IMR-90 (cell line): ENCODE data around the gene MAGI1. TPM values are rescaled to one million over a fixed set of nuclear protein-coding genes. Genes with fewer than 3 reads are reported as not detected.
A peak's percentile ranks its signal among the peaks of the same experiment; 100 is the strongest.

Experiments
- ATAC-seq: fragments of 200-7000 bp; cut with Tn5 transposase; 2 replicates; pipeline ENCODE4 v1.9.1; 2020; ENCODE audit warnings: low read depth, mild to moderate bottlenecking, moderate library complexity
- Bru-seq: library from RNA; stranded (reverse); fragments of 400-500 nt; gene quantifications from one replicate; lab custom pipeline; 2021; lab: Mats Ljungman, UMichigan
- BruChase-seq, 2 experiments: library from RNA; stranded (reverse); fragments of 400-500 nt; gene quantifications; one replicate each; lab custom pipeline; 2021; lab: Mats Ljungman, UMichigan
- BruUV-seq: library from RNA; stranded (reverse); fragments of 400-500 nt; replicated peaks from 2 replicates; lab custom pipeline; 2021; lab: Mats Ljungman, UMichigan
- CTCF ChIA-PET: fragments of 300-600 bp; formaldehyde crosslinking; extraction: SDS; loops from one replicate; lab custom pipeline; 2021; ENCODE audit warnings: antibody characterized with exemption; lab: Yijun Ruan, JAX
- POLR2A ChIA-PET: fragments of 300-600 bp; sonication (Branson Sonifier 250); formaldehyde crosslinking; loops from one replicate; lab custom pipeline; 2022; ENCODE audit warnings: antibody characterized with exemption; ENCODE audit not compliant: unreplicated experiment; lab: Charles Lee
- DNase-seq: peaks from one replicate; pipeline ENCODE4 v3.0.0; 2013
- H2AFZ ChIP-seq: replicated peaks from 2 replicates; pipeline ENCODE3; 2013; ENCODE audit warnings: low read length, mild to moderate bottlenecking; ENCODE audit not compliant: poor library complexity
- H2AK5ac ChIP-seq: 2 replicates; pipeline ENCODE4 v1.6.1; 2013; ENCODE audit warnings: low read depth, low read length, inconsistent platforms
- H2AK9ac ChIP-seq: replicated peaks from 2 replicates; pipeline ENCODE3; 2013; ENCODE audit warnings: mild to moderate bottlenecking, low read depth, low read length, moderate library complexity; ENCODE audit not compliant: poor library complexity
- H2BK120ac ChIP-seq: 2 replicates; pipeline ENCODE4 v1.6.1; 2013; ENCODE audit warnings: low read depth, low read length, inconsistent platforms
- H2BK15ac ChIP-seq: 3 replicates; pipeline ENCODE4 v1.6.1; 2013; ENCODE audit warnings: low read depth, low read length, inconsistent platforms
- H2BK20ac ChIP-seq: 2 replicates; pipeline ENCODE4 v1.6.1; 2013; ENCODE audit warnings: low read depth, mild to moderate bottlenecking, inconsistent platforms, low read length, moderate library complexity
- H2BK5ac ChIP-seq: 2 replicates; pipeline ENCODE4 v1.6.1; 2013; ENCODE audit warnings: mild to moderate bottlenecking, low read depth, low read length, inconsistent platforms; ENCODE audit not compliant: poor library complexity, severe bottlenecking
- H3K14ac ChIP-seq: replicated peaks from 2 replicates; pipeline ENCODE4 v1.6.1; 2013; ENCODE audit warnings: low read depth, low read length, inconsistent platforms
- H3K18ac ChIP-seq: 2 replicates; pipeline ENCODE4 v1.6.1; 2013; ENCODE audit warnings: low read depth, low read length, control low read depth
- H3K23ac ChIP-seq: 2 replicates; pipeline ENCODE4 v1.6.1; 2013; ENCODE audit warnings: low read depth, low read length, inconsistent platforms
- H3K27ac ChIP-seq: 2 replicates; pipeline ENCODE4 v1.5.1; 2013; ENCODE audit warnings: mild to moderate bottlenecking, control low read depth, low read length; ENCODE audit not compliant: insufficient read depth
- H3K27me3 ChIP-seq: 2 replicates; pipeline ENCODE4 v1.6.1; 2013; ENCODE audit warnings: low read length; ENCODE audit not compliant: control insufficient read depth, insufficient read depth
- H3K36me3 ChIP-seq: 2 replicates; pipeline ENCODE4 v1.6.1; 2013; ENCODE audit warnings: low read length, mixed read lengths; ENCODE audit not compliant: control insufficient read depth, insufficient read depth
- H3K4ac ChIP-seq: 2 replicates; pipeline ENCODE4 v1.6.1; 2013; ENCODE audit warnings: low read depth, low read length, inconsistent platforms
- H3K4me1 ChIP-seq: 2 replicates; pipeline ENCODE4 v1.6.1; 2013; ENCODE audit warnings: low read length, mixed read lengths; ENCODE audit not compliant: control insufficient read depth, insufficient read depth
- H3K4me2 ChIP-seq: 2 replicates; pipeline ENCODE4 v1.6.1; 2013; ENCODE audit warnings: low read depth, mild to moderate bottlenecking, control low read depth, low read length, moderate library complexity
- H3K4me3 ChIP-seq: 2 replicates; pipeline ENCODE4 v1.5.1; 2013; ENCODE audit warnings: low read depth, mild to moderate bottlenecking, control low read depth, low read length, moderate library complexity; ENCODE audit not compliant: insufficient read depth
- H3K56ac ChIP-seq: 2 replicates; pipeline ENCODE4 v1.6.1; 2013; ENCODE audit warnings: low read length, inconsistent platforms; ENCODE audit not compliant: insufficient read depth; ENCODE audit errors: extremely low read depth
- H3K79me1 ChIP-seq, 2 experiments: 2 replicates each; pipeline ENCODE4 v1.6.1; 2013; ENCODE audit warnings: low read length in 2 of 2, inconsistent platforms in 1 of 2, low read depth in 1 of 2
- H3K9ac ChIP-seq: 2 replicates; pipeline ENCODE4 v1.6.1; 2013; ENCODE audit warnings: low read depth, low read length, control low read depth
- H3K9me1 ChIP-seq: 2 replicates; pipeline ENCODE4 v1.6.1; 2013; ENCODE audit warnings: low read length, inconsistent platforms; ENCODE audit not compliant: insufficient read depth
- H3K9me3 ChIP-seq: 2 replicates; pipeline ENCODE4 v1.6.1; 2013; ENCODE audit warnings: low read length; ENCODE audit not compliant: control insufficient read depth, insufficient read depth
- H4K20me1 ChIP-seq: 2 replicates; pipeline ENCODE4 v1.6.1; 2013; ENCODE audit warnings: low read length, inconsistent platforms; ENCODE audit not compliant: insufficient read depth
- H4K5ac ChIP-seq: 2 replicates; pipeline ENCODE4 v1.6.1; 2013; ENCODE audit warnings: mild to moderate bottlenecking, low read depth, low read length, control low read depth
- H4K8ac ChIP-seq, 2 experiments: 2 replicates each; pipeline ENCODE4 v1.6.1; 2013; ENCODE audit warnings: low read depth in 2 of 2, low read length in 2 of 2, control low read depth in 1 of 2, inconsistent platforms in 1 of 2
- H4K91ac ChIP-seq: 2 replicates; pipeline ENCODE4 v1.6.1; 2013; ENCODE audit warnings: low read depth, low read length, inconsistent platforms; ENCODE audit not compliant: insufficient read depth
- CEBPB ChIP-seq: IDR thresholded peaks from 2 replicates; pipeline ENCODE4 v1.6.1; 2012; ENCODE audit warnings: low read depth, low read length, improper control_type of control experiment
- CTCF ChIP-seq: conservative IDR thresholded peaks from 2 replicates; pipeline ENCODE4 v1.5.1; 2012; ENCODE audit warnings: mild to moderate bottlenecking, low read depth, low read length, improper control_type of control experiment
- ELK1 ChIP-seq: fragments of 150-350 bp; IDR thresholded peaks from 2 replicates; pipeline ENCODE4 v1.6.1; 2016; ENCODE audit warnings: low read depth, mild to moderate bottlenecking, low read length, moderate library complexity, borderline replicate concordance
- FOS ChIP-seq: fragments of 150-350 bp; IDR thresholded peaks from 2 replicates; pipeline ENCODE4 v1.6.1; 2016; ENCODE audit warnings: low read depth, low read length
- MAZ ChIP-seq: IDR thresholded peaks from 2 replicates; pipeline ENCODE4 v1.6.1; 2012; ENCODE audit warnings: low read depth, mild to moderate bottlenecking, low read length, improper control_type of control experiment, moderate library complexity, borderline replicate concordance
- MXI1 ChIP-seq: IDR thresholded peaks from 2 replicates; pipeline ENCODE4 v1.6.1; 2012; ENCODE audit warnings: low read depth, mild to moderate bottlenecking, low read length, moderate library complexity, borderline replicate concordance
- NFE2L2 ChIP-seq: fragments of 150-350 bp; IDR thresholded peaks from 2 replicates; pipeline ENCODE4 v1.6.1; 2016; ENCODE audit warnings: low read depth, mild to moderate bottlenecking, low read length
- POLR2A ChIP-seq: IDR thresholded peaks from 2 replicates; pipeline ENCODE4 v1.6.1; 2012; ENCODE audit warnings: mild to moderate bottlenecking, low read depth, low read length
- RAD21 ChIP-seq: IDR thresholded peaks from 2 replicates; pipeline ENCODE4 v1.6.1; 2012; ENCODE audit warnings: low read length, improper control_type of control experiment
- SMC3 ChIP-seq: fragments of 150-350 bp; IDR thresholded peaks from 2 replicates; pipeline ENCODE4 v1.6.1; 2016; ENCODE audit warnings: low read depth, mild to moderate bottlenecking, antibody characterized with exemption, low read length, moderate library complexity
- WGBS, 2 experiments: methylation state at CpG; one replicate each; pipeline versions ENCODE4 v1.1.5 to v1.1.7; 2013; ENCODE audit warnings: missing lambda C conversion rate in 2 of 2; ENCODE audit not compliant: insufficient read length in 1 of 2; ENCODE audit errors: extremely low coverage in 2 of 2; 5-methylcytosine and 5-hydroxymethylcytosine counted together
- dilution Hi-C: fragments of 300-500 bp; cut with HindIII; formaldehyde crosslinking; loops from one replicate; pipeline ENCODE4 v1.14.3; 2018; ENCODE audit warnings: low sequenced_read_pairs; ENCODE audit not compliant: unreplicated experiment
- in situ Hi-C: fragments of 300-500 bp; cut with MboI; formaldehyde crosslinking; loops from 3 replicates; pipeline ENCODE4 v1.14.3; 2019; ENCODE audit warnings: low sequenced_read_pairs, inconsistent platforms, mixed read lengths
- intact Hi-C: fragments of 100-400 bp; cut with micrococcal nuclease; formaldehyde crosslinking; loops from 2 replicates; pipeline ENCODE4 v1.10.0; 2022
- long read RNA-seq: library from polyadenylated mRNA; unstranded; transcript quantifications from one replicate; pipeline ENCODE4 v2.0.0, GENCODE V29; 2021; ENCODE audit not compliant: unreplicated experiment
- polyA plus RNA-seq, 3 experiments: library from polyadenylated mRNA; depleted of rRNA; stranded (reverse); fragments of >200 nt; gene quantifications; 2 replicates each; pipeline ENCODE4 v1.2.3, GENCODE V29; 2012; ENCODE audit warnings: low replicate concordance in 1 of 3
- total RNA-seq: library from RNA; depleted of rRNA; stranded (reverse); fragments of >200 nt; gene quantifications from 2 replicates; pipeline ENCODE4 v1.2.3, GENCODE V29; 2012; rRNA removed
- TF ChIP-seq, protein P1 (sequence below): fragments of 150-350 bp; IDR thresholded peaks from 2 replicates; pipeline ENCODE4 v1.6.1; 2017; ENCODE audit warnings: mild to moderate bottlenecking, antibody characterized with exemption, low read length, low read depth

MAGI1 gene
- total RNA-seq (24.2 and 26.4 TPM in 2 replicates), polyA plus RNA-seq (2012; rRNA removed) (14.4 and 14.5 TPM in 2 replicates), Bru-seq, nascent RNA (percentile 79 among the genes with signal in this experiment), BruChase-seq, experiment 1, labeled RNA remaining after a 6-hour chase (percentile 72 among the genes with signal in this experiment), BruChase-seq, experiment 2, labeled RNA remaining after a 2-hour chase (percentile 80 among the genes with signal in this experiment)
- 6.6 and 8.8 TPM in 2 replicates for polyA plus RNA-seq (2012; cell fraction: cytosol; rRNA removed)
- 20.8 and 44.3 TPM in 2 replicates for polyA plus RNA-seq (2012; cell fraction: nucleus; rRNA removed; ENCODE audit: low replicate concordance)
- long read RNA-seq, partial matches to known transcripts = 1 of 10 reads
- long read RNA-seq, other reads (novel, unspliced or antisense) = 9 of 10 reads

DNA sequence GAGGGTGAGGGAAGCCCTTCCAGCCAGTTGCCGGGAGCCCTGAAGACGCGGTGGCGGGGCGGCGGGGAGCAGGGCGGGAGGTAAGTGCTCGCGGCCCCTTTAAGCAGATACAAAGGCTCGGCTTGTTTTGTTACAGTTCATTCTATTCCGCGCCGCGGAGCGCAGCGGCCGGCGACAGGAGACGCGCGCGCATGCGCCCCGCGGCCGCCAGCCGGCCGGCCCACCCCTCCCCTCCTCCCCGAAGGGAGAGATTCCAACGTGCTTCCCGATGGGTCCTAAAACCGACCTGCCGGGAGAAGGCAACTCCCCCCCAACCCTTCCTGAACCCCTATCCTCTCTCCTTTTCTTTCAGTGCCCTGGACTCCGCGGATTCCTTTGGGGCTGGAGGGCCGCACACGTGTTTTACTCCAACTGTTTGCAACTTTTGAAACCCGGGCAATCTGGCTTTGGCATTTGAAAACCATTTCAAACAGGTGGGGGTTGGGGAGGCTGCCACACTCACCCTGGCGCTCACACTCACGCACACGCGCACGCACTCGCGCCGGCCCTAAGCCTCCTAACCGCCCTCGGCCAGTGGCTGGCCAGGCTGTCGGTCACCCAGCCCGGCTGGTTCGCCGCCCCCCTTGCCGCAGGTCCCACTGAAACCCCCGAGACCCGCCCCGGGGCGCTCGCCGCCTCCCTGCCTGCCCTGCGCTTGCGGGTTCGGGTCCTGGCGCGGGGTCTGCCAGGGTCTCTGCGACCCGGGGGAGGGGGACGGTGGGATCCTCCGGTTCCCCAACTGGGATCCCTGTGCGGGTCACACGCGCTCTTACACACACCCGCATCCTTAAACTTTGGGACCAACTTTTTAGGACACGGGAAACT is at the start of gene MAGI1:
Gene MAGI1 (minus strand): TSS at position 193 of the 864 bp plus-strand sequence. CDS start 610 bp downstream, outside the sequence.
- intact Hi-C loops = loop anchor here (1.0 to 5.0 kb wide), 6 partner anchors 78 to 252 kb away; no protein-coding TSS in a partner anchor
- Histone ChIP-seq H3K56ac (peak within 1 kb of the TSS; percentile 91), H3K36me3 (no peaks in the 10 kb centered on the region), H3K4me2 (peak within 1 kb of the TSS; percentile 90), H4K91ac (peak within 1 kb of the TSS; percentile 93), H2BK20ac (peak within 1 kb of the TSS; percentile 83), H3K18ac (peak within 1 kb of the TSS; percentile 45), H2BK15ac (peak within 1 kb of the TSS; percentile 97; the same call in 2 of the 3 replicates), H4K20me1 (peaks cover 14% of the 10 kb centered on the region; the same call in 1 of the 2 replicates), H3K14ac (peak within 1 kb of the TSS; percentile 95), H3K4ac (peak within 1 kb of the TSS; percentile 94), H3K23ac (peak within 1 kb of the TSS; percentile 91), H3K4me3 (peak within 1 kb of the TSS; percentile 69), H2AK5ac (peak within 1 kb of the TSS; percentile 99), H3K9me3 (no peaks in the 10 kb centered on the region), H2BK5ac (peak within 1 kb of the TSS; percentile 85), H3K9me1 (peaks cover 23% of the 10 kb centered on the region), H3K27ac (peak within 1 kb of the TSS; percentile 88), H4K8ac (peak within 1 kb of the TSS; percentile 85 to 90), H2AFZ (peak within 1 kb of the TSS; percentile 94), H3K9ac (peak within 1 kb of the TSS; percentile 76), H3K4me1 (peaks cover 29% of the 10 kb centered on the region), H2AK9ac (peak within 1 kb of the TSS; percentile 86), H2BK120ac (peak within 1 kb of the TSS; percentile 92), H3K27me3 (no peaks in the 10 kb centered on the region), H3K79me1 (peaks cover 6 to 46% of the 10 kb centered on the region in 2 experiments; a peak in 3 of 4 replicates), H4K5ac (peak within 1 kb of the TSS; percentile 87)
- no TSS peak for BruUV-seq
- ATAC-seq (peak; percentile 85), DNase-seq (peak; percentile 95)
- ChIA-PET POLR2A (no interaction called here), CTCF (interaction anchor here (0.5 to 0.7 kb wide), 2 partner anchors 28 to 91 kb away, joined by 3 read pairs; no protein-coding TSS in a partner anchor)
- in situ Hi-C loops = no loop called here
- WGBS, 2 experiments = 0% methylated on average over 8 of the region's 73 CpGs; no CpG with 5 or more reads in 1 of the 2 experiments
- dilution Hi-C loops = no loop called here
- TF ChIP-seq POLR2A (peak; percentile 58), MXI1 (peak; percentile 38), NFE2L2 (no peak), ELK1 (no peak), CTCF (no peak), CEBPB (no peak), FOS (no peak), SMC3 (peak; percentile 27; the same call in 1 of the 2 replicates), MAZ (peak; percentile 94), RAD21 (no peak; the same call in 1 of the 2 replicates)
- TF ChIP-seq, protein P1, sequence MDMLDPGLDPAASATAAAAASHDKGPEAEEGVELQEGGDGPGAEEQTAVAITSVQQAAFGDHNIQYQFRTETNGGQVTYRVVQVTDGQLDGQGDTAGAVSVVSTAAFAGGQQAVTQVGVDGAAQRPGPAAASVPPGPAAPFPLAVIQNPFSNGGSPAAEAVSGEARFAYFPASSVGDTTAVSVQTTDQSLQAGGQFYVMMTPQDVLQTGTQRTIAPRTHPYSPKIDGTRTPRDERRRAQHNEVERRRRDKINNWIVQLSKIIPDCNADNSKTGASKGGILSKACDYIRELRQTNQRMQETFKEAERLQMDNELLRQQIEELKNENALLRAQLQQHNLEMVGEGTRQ = no peak
